Colonic mucosa (tissue), 4 donors: ENCODE results near the gene TECPR2. TPM values are rescaled to one million over a fixed set of nuclear protein-coding genes. Genes with fewer than 3 reads are reported as not detected.

Source experiments
- DNase-seq: peaks from one replicate; pipeline ENCODE4 v3.0.0-alpha.2; 2020
- H3K27ac ChIP-seq: fragments of 200-600 bp; one replicate; pipeline ENCODE4 v1.8.0; 2021
- H3K27me3 ChIP-seq: fragments of 200-600 bp; one replicate; pipeline ENCODE4 v1.8.0; 2021
- H3K36me3 ChIP-seq: fragments of 200-600 bp; one replicate; pipeline ENCODE4 v1.8.0; 2021
- H3K4me1 ChIP-seq: fragments of 200-600 bp; one replicate; pipeline ENCODE4 v1.8.0; 2021; ENCODE audit warnings: mild to moderate bottlenecking
- H3K4me3 ChIP-seq: fragments of 200-600 bp; one replicate; pipeline ENCODE4 v1.8.0; 2021
- H3K9ac ChIP-seq, 2 donors: one replicate each; pipeline ENCODE4 v1.7.0; 2013; ENCODE audit warnings: control low read depth in 2 of 2, low read depth in 2 of 2, low read length in 2 of 2
- H3K9me3 ChIP-seq: fragments of 200-600 bp; one replicate; pipeline ENCODE4 v1.8.0; 2021
- CTCF ChIP-seq: fragments of 200-600 bp; IDR thresholded peaks from one replicate; pipeline ENCODE4 v1.8.0; 2022; ENCODE audit warnings: antibody characterized with exemption, mild to moderate bottlenecking
- intact Hi-C: fragments of 100-400 bp; cut with DNase I; formaldehyde crosslinking; loops from one replicate; pipeline ENCODE4 v1.14.1; 2022
- total RNA-seq, 2 donors: library from RNA; stranded (reverse); fragmentation: NEBNext Ultra II Directional in 1 of 2; extraction: Animal tissue kit (Norgen Biotek cat#: 25700) in 1 of 2; gene quantifications; one replicate each; pipeline ENCODE4 v1.2.1, GENCODE V29; 2021
- donor health status: healthy.
- donor health status: DM: no; HTN: no; CAD: no.
- donor health status: DM: no; HTN: no; CAD: no.

TECPR2 gene
- total RNA-seq, 2 donors from 2014 or later: 16.5 to 18.2 TPM

GRCh38 chr14:102394717-102395375 lies 32.1 kb downstream of the TECPR2 start:
- Histone ChIP-seq H3K9me3 (no peaks in the 10 kb centered on the region), H3K27ac (no peak overlapping the region), H3K36me3 (no peaks in the 10 kb centered on the region), H3K27me3 (no peaks in the 10 kb centered on the region), H3K9ac (no peak overlapping the region), H3K4me3 (no peak overlapping the region), H3K4me1 (no peaks in the 10 kb centered on the region)
- no peak for DNase-seq
- intact Hi-C loops: no loop called here
- TF ChIP-seq CTCF: no peak

GRCh38 chr14:102396521-102396920 lies 33.8 kb downstream of the TECPR2 start:
- no peaks in the 10 kb centered on the region for H3K9me3 ChIP-seq
- no peaks in the 10 kb centered on the region for H3K4me1 ChIP-seq
- DNase-seq: no peak
- no peaks in the 10 kb centered on the region for H3K36me3 ChIP-seq
- no peak overlapping the region for H3K4me3 ChIP-seq
- intact Hi-C loops: no loop called here
- H3K27me3 ChIP-seq: no peaks in the 10 kb centered on the region
- H3K9ac ChIP-seq: no peak overlapping the region
- no peak overlapping the region for H3K27ac ChIP-seq
- no peak for TF ChIP-seq CTCF

GRCh38 chr14:102403028-102403427 lies 40.3 kb downstream of the TECPR2 start:
- intact Hi-C loops: no loop called here
- Histone ChIP-seq H3K4me1 (no peaks in the 10 kb centered on the region), H3K9ac (no peak overlapping the region)

GRCh38 chr14:102407258-102407657 lies 44.5 kb downstream of the TECPR2 start:
- no peak for TF ChIP-seq CTCF
- Histone ChIP-seq H3K9ac (no peak overlapping the region), H3K27ac (no peak overlapping the region), H3K36me3 (no peaks in the 10 kb centered on the region), H3K27me3 (no peaks in the 10 kb centered on the region), H3K4me1 (no peaks in the 10 kb centered on the region), H3K4me3 (no peak overlapping the region), H3K9me3 (peaks cover 7% of the 10 kb centered on the region)
- DNase-seq: no peak
- intact Hi-C loops: no loop called here

More at GRCh38 chr14:102403028-102403427, 40.3 kb downstream of the TECPR2 start:
- TF ChIP-seq CTCF: no peak
- DNase-seq: no peak
- Histone ChIP-seq H3K4me3 (no peak overlapping the region), H3K27ac (no peak overlapping the region), H3K27me3 (no peaks in the 10 kb centered on the region), H3K36me3 (no peaks in the 10 kb centered on the region), H3K9me3 (peaks cover 7% of the 10 kb centered on the region)

- intact Hi-C loops: no loop called here
- DNase-seq: no peak
Measured at GRCh38 chr14:102408724-102409123, 46.0 kb downstream of the TECPR2 start.

More at GRCh38 chr14:102408724-102409123, 46.0 kb downstream of the TECPR2 start:
- no peaks in the 10 kb centered on the region for H3K36me3 ChIP-seq
- no peaks in the 10 kb centered on the region for H3K27me3 ChIP-seq
- H3K9ac ChIP-seq: no peak overlapping the region
- no peak overlapping the region for H3K27ac ChIP-seq
- no peak overlapping the region for H3K4me3 ChIP-seq
- no peak for TF ChIP-seq CTCF
- H3K4me1 ChIP-seq: no peaks in the 10 kb centered on the region
- no peaks in the 10 kb centered on the region for H3K9me3 ChIP-seq
